GM21423 (cell line): Measurements from ENCODE around the gene OVOL1.
"Not testable (repeated sequence)": the region's sequence is repeated elsewhere in the genome, so short reads cannot be mapped to it uniquely, and the experiment has no call there.

Experiments used
- ATAC-seq: cut with Tn5 transposase; IDR thresholded peaks from one replicate; pipeline ENCODE4 v1.9.1; 2021; ENCODE audit warnings: mild to moderate bottlenecking, moderate library complexity; ENCODE audit not compliant: unreplicated experiment

Gene OVOL1

GRCh38 chr11:65786786-65787636 lies at the start of gene OVOL1:
Gene OVOL1 (plus strand): TSS chr11:65787063. CDS start chr11:65787374, 311 bp downstream.
- ATAC-seq: no peak

GRCh38 chr11:65739022-65739421 lies 47.8 kb upstream of the OVOL1 start:
- ATAC-seq: no peak

- ATAC-seq: no peak
These were observed 45.7 kb upstream of the OVOL1 start for GRCh38 chr11:65741185-65741584.

GRCh38 chr11:65742353-65742752 lies 44.5 kb upstream of the OVOL1 start:
- no peak for ATAC-seq

- ATAC-seq: no peak
These were observed 43.2 kb upstream of the OVOL1 start for GRCh38 chr11:65743681-65744025.

- ATAC-seq: no peak
These were observed 42.7 kb upstream of the OVOL1 start for GRCh38 chr11:65744026-65744698.

GRCh38 chr11:65744699-65745042 lies 42.2 kb upstream of the OVOL1 start:
- ATAC-seq: no peak

- no peak for ATAC-seq
These were observed 41.8 kb upstream of the OVOL1 start for GRCh38 chr11:65745049-65745448.

GRCh38 chr11:65762169-65762568 lies 24.7 kb upstream of the OVOL1 start:
- not testable (repeated sequence) for ATAC-seq

GRCh38 chr11:65762816-65763215 lies 24.0 kb upstream of the OVOL1 start:
- not testable (repeated sequence) for ATAC-seq

GRCh38 chr11:65764434-65764833 lies 22.4 kb upstream of the OVOL1 start:
- no peak for ATAC-seq

- no peak for ATAC-seq
These were observed 20.3 kb upstream of the OVOL1 start for GRCh38 chr11:65766535-65766934.

- ATAC-seq: no peak
These were observed 19.5 kb upstream of the OVOL1 start for GRCh38 chr11:65767406-65767805.

- ATAC-seq: not testable (repeated sequence)
These were observed 19.1 kb upstream of the OVOL1 start for GRCh38 chr11:65767806-65768205.

GRCh38 chr11:65770951-65771567 lies 15.8 kb upstream of the OVOL1 start:
- no peak for ATAC-seq

- no peak for ATAC-seq
These were observed 15.2 kb upstream of the OVOL1 start for GRCh38 chr11:65771589-65772112.

GRCh38 chr11:65773784-65774411 lies 13.0 kb upstream of the OVOL1 start:
- ATAC-seq: no peak

- no peak for ATAC-seq
These were observed 12.1 kb upstream of the OVOL1 start for GRCh38 chr11:65774525-65775306.

GRCh38 chr11:65776196-65776595 lies 10.7 kb upstream of the OVOL1 start:
- ATAC-seq: no peak

- no peak for ATAC-seq
These were observed 10.1 kb upstream of the OVOL1 start for GRCh38 chr11:65776710-65777141.
